Activated naive CD4-positive, alpha-beta T cell (primary cell): ENCODE data around the gene RAD54L.
"Not testable (repeated sequence)": the region's sequence is repeated elsewhere in the genome, so short reads cannot be mapped to it uniquely, and the experiment has no call there.

Experiments
- DNase-seq, 4 experiments: peaks; one replicate each; lab custom pipeline; 2025; lab: John Stamatoyannopoulos, UW

The RAD54L gene

DNA sequence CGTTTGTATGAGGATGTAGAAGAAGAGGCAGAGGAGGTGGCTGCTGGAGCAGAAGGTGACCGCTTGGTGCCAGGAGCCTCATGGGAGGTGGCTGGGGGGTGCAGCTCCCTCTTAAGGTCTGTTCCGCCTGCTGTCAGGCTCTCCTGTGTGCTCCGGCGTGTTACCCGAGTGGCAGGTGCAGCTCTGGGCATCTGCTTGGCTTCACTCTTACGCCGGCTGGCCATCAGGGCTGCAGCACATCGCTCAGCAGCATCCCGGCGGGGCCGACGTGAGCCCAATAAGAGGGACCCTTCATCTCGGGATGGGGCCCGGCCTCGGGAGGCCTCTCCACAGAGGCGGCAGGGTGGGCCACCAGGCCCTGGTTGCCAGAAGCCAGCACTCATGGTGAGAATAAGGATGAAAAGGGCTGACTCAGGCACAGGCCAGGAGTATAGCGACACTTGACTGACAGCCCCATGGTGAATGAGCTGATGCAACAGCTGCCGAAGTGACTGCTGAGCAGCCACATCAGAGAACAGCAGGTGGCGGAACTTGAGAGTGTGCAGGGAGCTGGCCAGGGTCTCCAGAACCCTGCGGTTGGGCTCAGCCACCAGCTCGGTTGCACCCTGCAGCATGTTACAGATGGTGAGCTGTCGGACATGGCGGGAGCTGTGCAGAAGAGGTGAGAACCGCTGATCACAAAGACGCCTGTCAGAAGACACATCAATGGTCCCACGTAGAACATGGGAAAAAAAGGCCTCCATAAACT lies 38.3 kb downstream of the RAD54L start:
- no peak for DNase-seq

DNA sequence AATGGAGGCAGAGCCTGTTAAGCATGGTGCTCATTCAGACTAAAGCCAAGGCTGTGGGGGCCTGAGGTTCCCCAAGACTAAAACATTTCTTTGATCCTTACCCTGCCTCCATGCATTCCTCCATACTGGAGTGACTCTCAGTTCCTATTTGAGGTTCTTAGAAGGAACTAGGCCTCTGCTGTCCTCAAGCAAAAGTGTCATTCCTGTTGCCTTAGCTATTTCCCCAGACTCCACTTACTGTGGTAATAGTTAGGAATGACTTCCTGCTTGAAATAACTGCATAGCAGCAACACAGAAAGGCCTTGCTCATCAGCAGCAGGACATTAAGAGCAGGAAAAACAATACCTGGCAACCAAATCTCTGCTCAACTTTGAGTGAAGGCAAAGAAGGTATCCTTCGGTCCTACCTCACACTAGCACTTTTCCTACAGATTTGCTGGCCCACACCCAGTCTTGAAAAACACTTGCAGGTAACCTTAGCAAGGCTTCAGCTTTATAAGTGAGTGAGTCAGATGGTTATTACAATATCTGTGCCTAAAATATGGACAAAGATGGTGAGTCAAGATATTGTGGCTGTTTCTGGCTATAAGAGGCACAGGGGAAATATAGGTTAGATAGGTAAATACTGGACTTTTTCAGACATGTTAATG lies 41.0 kb downstream of the RAD54L start:
- DNase-seq: no peak

DNA sequence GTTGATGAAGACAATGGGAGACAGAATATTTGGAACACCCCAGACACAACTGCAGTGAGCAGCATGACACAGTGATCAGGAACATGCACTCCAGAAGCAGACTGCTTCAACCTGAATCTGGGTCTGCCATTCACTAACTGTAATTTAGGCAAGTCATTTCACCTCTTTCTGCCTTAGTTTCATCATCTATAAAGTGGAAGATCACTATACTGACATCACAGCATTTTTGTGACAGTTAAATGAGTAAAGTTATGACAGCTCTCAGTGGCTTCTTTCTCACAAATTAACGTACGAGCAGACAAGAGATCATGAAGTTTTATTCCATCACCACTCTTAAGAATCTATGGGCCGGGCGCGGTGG lies 41.6 kb downstream of the RAD54L start:
- no peak for DNase-seq

- DNase-seq: no peak
These were observed 42.4 kb downstream of the RAD54L start for GRCh38 chr1:46289976-46290375.

DNA sequence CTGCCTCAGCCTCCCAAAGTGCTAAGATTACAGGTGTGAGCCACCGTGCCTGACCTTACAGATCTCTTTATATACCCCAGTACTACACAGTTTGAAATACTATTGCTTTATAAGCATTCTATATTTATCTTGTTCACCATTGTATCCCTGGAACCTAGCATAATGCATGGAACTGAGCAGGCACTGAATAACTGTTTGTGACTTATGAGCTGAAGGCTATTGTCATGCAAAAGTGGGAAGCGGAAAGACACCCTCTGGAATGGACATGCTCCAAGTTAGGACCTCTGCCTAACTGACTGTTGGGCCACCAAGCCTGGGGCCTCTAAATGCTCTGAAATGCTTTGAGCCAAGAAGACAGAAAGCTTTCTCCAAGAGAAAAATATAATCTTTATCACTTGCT lies 47.7 kb downstream of the RAD54L start:
- DNase-seq: no peak

DNA sequence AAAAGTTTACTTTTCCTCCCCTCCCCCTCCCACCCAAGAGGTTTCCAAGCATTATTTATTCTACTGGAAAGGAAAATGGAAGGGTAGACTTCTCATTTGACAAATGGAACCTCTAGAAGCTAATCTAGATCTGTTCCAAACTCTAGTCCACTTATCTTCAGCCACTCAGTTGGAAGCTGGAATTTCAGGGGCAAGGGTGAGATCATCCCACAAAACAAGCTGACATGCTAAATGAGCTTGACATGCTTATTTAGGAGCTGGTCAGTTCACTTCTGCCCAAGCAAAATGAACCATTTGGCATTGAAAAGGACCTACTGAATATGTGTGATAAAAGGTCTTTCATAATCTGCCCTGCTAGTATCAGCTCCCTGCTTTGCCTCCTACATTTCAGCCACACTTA lies 50.8 kb downstream of the RAD54L start:
- no peak for DNase-seq

DNA sequence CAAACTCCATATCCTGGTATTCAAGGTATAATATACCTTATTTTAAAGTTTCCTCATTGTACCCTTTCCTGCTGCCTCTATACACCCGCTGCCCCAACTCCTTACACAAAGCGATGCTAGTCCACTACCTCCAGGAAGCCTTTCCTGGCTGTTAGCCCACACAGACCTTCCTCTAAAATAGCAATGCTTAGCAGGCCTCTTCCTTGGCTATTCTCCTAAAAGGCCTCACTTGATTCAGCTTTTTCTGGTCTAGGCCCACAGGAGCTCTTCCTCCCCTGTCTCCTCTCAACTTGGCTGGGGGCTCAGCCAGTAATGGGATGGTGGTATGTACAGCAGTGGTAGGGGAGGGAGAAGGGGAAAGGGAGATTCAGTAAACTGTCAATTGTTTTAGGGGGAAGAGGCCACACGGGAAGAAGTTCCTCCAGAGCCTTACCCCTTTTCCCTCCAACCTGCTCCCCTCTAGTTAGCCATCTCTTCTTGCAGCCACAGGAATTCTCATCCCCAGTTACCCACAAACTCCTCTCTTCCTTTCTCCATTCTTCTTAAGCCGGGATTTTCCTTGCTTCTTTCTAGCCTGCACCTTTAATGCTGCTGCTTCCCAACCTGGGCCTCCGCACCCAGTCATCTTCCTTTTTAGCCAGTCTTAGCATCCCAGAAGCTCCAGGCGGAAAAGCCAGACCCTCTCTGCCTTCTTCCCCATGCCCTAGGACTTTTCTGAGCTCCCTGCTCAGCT lies 53.3 kb downstream of the RAD54L start:
- no peak for DNase-seq

DNA sequence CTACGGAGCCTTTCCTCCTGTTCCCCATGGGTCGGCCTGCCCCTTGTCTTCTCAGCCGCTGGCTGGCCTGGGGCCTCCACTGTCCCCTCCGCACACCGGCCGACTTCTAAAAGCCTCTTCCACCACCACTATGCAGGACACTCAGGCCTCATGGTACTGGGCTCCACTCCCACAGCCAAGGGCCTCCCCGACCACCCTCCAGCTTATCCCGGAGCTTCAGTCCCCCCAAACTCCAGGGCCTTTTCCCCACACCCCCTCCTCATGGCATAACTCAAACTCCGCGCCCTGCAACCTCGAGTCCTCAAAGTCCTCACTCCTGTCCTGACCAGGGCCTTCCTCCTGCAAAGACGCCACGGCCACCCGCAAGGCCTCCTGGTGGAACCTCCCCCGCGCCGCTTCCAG lies 53.8 kb downstream of the RAD54L start:
- DNase-seq: no peak

- DNase-seq: peak in 3 of 4 experiments; percentile 13 to 45 (median 25)
These were observed 54.5 kb downstream of the RAD54L start for GRCh38 chr1:46301808-46302640.

GRCh38 chr1:46302641-46303037 lies 55.1 kb downstream of the RAD54L start:
- no peak for DNase-seq

DNA sequence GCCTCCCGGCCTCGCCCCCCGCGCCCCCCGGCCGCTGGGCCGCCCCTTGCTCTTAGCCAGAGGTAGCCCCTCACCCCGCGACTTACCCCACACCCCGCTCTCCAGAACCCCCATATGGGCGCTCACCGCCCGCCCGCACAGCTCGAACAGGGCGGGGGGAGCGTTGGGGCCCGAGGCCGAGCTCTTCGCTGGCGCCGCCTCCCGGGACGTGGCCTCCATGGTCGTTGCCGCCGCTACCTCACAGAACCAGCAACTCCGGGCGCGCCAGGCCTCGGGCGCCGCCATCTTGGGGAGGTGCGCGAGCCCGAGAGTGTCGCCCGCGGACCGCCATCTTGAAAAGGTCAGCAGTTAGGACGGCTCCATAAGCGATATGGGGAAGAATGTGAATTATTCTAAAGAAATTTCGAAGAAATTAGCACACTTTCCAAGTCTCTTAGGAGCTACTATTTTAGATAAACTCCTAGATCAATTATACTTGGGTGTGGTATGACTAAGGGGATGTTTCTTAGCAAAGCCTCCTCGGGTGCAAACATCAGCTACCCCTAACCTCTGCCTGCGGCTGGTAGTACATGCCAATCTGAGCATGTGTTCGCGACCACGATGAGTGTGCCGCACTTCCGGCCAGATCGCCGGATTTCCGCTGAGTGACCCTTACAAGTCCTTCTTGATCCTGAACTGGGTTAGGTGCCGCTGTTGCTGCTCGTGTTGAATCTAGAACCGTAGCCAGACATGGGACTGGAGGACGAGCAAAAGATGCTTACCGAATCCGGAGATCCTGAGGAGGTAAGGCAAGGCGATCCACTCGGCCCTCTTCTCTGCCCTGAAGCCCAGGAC lies 55.7 kb downstream of the RAD54L start, which contains the start of the genes LRRC41 and UQCRH:
TSS of gene LRRC41 (minus strand) at position 579 of the 834 bp plus-strand sequence. CDS start at position 285, 294 bp downstream.
TSS of gene UQCRH (plus strand) at position 661 of the 834 bp plus-strand sequence. CDS start at position 730, 69 bp downstream.
- DNase-seq: peak; percentile 79 to 90 (median 86)

GRCh38 chr1:46303872-46304326 lies 56.3 kb downstream of the RAD54L start:
- DNase-seq: no peak

- no peak for DNase-seq
These were observed 58.6 kb downstream of the RAD54L start for GRCh38 chr1:46306159-46306530.

GRCh38 chr1:46309401-46310159 lies 62.0 kb downstream of the RAD54L start:
- DNase-seq: no peak

DNA sequence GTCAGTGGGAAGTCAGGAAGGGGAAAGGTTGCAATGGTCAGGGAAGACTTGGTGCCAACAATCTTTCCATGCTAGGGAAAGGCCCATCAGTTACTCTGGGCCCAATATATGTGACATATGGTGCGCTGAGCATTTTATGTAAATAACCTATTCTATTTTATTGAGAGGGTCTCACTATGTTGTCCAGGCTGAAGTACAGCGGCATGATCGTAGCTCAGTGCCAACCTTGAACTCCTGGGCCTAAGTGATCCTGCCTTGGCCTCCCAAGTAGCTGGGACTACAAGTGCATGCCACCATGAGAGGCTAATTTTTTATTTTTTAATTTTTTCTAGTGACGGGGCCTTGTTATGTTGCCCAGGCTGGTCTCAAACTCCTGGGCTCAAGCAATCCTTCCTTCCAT lies 62.8 kb downstream of the RAD54L start:
- DNase-seq: no peak

DNA sequence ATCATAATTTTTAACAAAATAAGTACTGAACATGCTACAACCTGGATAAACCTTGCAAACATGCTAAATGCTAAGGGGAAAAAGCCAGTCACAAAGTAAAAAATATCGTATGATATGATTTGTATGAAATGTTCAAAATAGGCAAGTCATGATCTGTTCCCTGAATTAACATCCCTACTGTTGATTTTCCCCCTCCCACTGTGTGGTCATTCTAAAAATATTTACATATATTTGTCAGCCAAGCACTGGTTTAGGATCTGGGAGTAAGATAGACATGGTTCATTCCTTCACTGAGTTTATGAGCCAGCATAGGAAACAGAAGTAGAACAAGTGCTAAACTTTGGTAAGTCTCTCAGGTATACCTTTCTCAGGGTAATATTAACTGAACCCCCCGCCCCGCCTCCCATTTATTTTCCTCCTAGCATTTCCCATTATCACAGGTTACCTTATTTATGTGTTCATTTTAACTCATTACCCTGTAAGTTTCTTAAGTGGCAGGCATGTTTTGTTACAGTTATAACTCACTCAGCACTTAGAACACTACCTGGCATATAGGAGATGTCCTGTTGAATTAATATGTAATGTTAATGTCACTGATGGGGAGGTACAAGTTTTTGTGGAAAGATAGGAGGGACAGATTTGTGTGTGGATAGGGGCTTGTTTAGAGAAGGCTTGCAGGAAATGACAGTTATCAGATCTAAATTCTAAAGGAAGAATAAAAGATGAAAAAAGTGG lies 68.3 kb downstream of the RAD54L start:
- DNase-seq: no peak

GRCh38 chr1:46317323-46317722 lies 69.8 kb downstream of the RAD54L start:
- no peak for DNase-seq

DNA sequence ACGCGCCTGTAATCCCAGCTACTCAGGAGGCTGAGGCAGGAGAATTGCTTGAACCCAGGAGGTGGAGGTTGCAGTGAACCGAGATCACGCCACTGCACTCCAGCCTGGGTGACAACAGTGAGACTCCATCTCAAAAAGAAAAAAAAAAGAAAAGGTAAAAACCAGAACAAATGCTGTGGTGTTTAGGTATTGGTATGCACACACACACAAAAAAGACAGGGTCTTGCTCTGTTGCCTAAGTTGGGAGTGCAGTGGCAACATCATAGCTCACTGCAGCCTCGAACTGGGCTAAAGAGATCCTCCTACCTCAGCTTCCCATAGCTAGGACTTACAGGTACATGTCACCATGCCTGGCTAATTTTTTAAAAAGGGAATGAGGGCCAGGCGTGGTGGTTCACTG lies 71.7 kb downstream of the RAD54L start:
- DNase-seq: not testable (repeated sequence)
